ENCODE measurements around the gene CYB561A3. TPM values are rescaled to one million over a fixed set of nuclear protein-coding genes. Genes with fewer than 3 reads are reported as not detected.
A peak's percentile ranks its signal among the peaks of the same experiment; 100 is the strongest.

The CYB561A3 gene
- total RNA-seq, 1 experiment from 2014 or later: 80.3 TPM

DNA sequence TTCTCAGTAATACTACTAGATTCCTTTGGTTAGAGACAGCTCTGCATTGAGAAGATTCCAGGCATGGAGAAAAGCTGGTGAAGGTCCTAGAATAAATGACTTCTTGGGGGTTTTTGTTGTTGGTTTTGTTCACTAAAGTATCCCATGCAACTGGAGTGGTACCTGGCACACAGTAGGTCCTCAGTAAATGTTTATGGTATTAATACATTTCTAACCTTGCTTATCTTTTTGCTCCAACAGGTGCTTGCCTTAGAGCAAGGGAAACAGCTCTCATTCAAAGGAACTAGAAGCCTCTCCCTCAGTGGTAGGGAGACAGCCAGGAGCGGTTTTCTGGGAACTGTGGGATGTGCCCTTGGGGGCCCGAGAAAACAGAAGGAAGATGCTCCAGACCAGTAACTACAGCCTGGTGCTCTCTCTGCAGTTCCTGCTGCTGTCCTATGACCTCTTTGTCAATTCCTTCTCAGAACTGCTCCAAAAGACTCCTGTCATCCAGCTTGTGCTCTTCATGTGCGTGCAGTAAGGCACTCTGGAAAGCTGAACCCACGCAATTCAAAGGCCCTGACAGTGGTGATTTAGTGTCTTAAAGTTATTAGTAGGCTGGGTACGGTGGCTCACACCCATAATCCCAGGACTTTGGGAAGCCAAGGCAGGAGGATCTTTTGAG, 2.5 kb upstream of the CYB561A3 start:
- no peak for DNase-seq (ENCODE audit: low read depth, low spot score)
- peak overlapping the region; percentile 99; the same call in 1 of the 2 replicates for H3K27ac ChIP-seq (ENCODE audit: low read length)
- ATAC-seq: no peak
- ChIA-PET POLR2A (no interaction called here), CTCF (no interaction called here)
- H3K4me1 ChIP-seq (ENCODE audit: control insufficient read depth, insufficient read depth, low read length): peaks cover 12% of the 10 kb centered on the region
- H3K36me3 ChIP-seq (ENCODE audit: control insufficient read depth, insufficient read depth, low read length): peaks cover 31% of the 10 kb centered on the region
- no peaks in the 10 kb centered on the region for H3K27me3 ChIP-seq (ENCODE audit: control insufficient read depth, insufficient read depth, low read length)
- intact Hi-C loops (cut with micrococcal nuclease; ENCODE audit: unreplicated experiment): no loop called here
- no TSS peak for BruUV-seq (replicated peaks)
- H3K4me3 ChIP-seq (ENCODE audit: low read depth in 2 of 2, low read length in 2 of 2): peak overlapping the region in 1 of 2 experiments; percentile 94; a peak in 2 of 4 replicates
- in situ Hi-C loops (cut with HindIII; ENCODE audit: low pct_unique_long_range_greater_than_20kb, low sequenced_read_pairs): no loop called here
- TF ChIP-seq POLR2AphosphoS5 (IDR thresholded peaks at IDR 0.05; ENCODE audit: low read depth, low read length) (no peak), TCF7L2 (IDR thresholded peaks at IDR 0.05; ENCODE audit: low read depth, low read length) (no peak), SIN3A (IDR thresholded peaks at IDR 0.05; ENCODE audit: borderline replicate concordance, insufficient read depth, low read depth, low read length) (no peak)
- TF ChIP-seq, protein P1, sequence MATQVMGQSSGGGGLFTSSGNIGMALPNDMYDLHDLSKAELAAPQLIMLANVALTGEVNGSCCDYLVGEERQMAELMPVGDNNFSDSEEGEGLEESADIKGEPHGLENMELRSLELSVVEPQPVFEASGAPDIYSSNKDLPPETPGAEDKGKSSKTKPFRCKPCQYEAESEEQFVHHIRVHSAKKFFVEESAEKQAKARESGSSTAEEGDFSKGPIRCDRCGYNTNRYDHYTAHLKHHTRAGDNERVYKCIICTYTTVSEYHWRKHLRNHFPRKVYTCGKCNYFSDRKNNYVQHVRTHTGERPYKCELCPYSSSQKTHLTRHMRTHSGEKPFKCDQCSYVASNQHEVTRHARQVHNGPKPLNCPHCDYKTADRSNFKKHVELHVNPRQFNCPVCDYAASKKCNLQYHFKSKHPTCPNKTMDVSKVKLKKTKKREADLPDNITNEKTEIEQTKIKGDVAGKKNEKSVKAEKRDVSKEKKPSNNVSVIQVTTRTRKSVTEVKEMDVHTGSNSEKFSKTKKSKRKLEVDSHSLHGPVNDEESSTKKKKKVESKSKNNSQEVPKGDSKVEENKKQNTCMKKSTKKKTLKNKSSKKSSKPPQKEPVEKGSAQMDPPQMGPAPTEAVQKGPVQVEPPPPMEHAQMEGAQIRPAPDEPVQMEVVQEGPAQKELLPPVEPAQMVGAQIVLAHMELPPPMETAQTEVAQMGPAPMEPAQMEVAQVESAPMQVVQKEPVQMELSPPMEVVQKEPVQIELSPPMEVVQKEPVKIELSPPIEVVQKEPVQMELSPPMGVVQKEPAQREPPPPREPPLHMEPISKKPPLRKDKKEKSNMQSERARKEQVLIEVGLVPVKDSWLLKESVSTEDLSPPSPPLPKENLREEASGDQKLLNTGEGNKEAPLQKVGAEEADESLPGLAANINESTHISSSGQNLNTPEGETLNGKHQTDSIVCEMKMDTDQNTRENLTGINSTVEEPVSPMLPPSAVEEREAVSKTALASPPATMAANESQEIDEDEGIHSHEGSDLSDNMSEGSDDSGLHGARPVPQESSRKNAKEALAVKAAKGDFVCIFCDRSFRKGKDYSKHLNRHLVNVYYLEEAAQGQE (IDR thresholded peaks at IDR 0.05; ENCODE audit: insufficient read depth in 1 of 2, low read depth in 2 of 2, low read length in 1 of 2): no peak
- TF ChIP-seq, protein P2, sequence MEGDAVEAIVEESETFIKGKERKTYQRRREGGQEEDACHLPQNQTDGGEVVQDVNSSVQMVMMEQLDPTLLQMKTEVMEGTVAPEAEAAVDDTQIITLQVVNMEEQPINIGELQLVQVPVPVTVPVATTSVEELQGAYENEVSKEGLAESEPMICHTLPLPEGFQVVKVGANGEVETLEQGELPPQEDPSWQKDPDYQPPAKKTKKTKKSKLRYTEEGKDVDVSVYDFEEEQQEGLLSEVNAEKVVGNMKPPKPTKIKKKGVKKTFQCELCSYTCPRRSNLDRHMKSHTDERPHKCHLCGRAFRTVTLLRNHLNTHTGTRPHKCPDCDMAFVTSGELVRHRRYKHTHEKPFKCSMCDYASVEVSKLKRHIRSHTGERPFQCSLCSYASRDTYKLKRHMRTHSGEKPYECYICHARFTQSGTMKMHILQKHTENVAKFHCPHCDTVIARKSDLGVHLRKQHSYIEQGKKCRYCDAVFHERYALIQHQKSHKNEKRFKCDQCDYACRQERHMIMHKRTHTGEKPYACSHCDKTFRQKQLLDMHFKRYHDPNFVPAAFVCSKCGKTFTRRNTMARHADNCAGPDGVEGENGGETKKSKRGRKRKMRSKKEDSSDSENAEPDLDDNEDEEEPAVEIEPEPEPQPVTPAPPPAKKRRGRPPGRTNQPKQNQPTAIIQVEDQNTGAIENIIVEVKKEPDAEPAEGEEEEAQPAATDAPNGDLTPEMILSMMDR (IDR thresholded peaks at IDR 0.05): no peak
- H3K9me3 ChIP-seq (ENCODE audit: control insufficient read depth, insufficient read depth, low read depth, low read length): no peaks in the 10 kb centered on the region

DNA sequence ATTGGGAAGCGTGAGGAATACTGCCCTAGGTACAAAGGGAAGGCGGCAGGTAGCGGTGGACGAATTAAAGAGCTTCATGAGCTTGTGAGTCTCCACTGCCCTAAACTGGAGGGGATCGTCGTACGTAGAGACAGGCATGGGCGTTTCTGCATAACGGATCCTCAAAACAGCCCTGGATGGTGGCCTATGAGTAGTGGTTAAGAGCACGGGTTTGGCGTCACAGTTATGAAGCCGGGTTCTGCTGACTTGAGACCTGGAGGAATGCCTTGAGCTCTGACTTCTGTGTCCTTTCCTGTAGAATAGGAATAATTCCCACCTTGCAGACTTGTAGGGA, 827 bp upstream of the CYB561A3 start:
- no peaks in the 10 kb centered on the region for H3K9me3 ChIP-seq (ENCODE audit: control insufficient read depth, insufficient read depth, low read depth, low read length)
- H3K4me3 ChIP-seq (ENCODE audit: low read depth in 2 of 2, low read length in 2 of 2): peak overlapping the region; percentile 94 to 95
- intact Hi-C loops (cut with micrococcal nuclease; ENCODE audit: unreplicated experiment): no loop called here
- ATAC-seq (peak; percentile 24), DNase-seq (ENCODE audit: low read depth, low spot score) (no peak)
- H3K27ac ChIP-seq (ENCODE audit: low read length): peak overlapping the region; percentile 99
- POLR2A ChIA-PET: interaction anchor here (0.5 to 2.5 kb wide), 5 partner anchors 8 to 69 kb away, joined by 3 to 11 read pairs (median 9); partner anchors contain the start of genes CPSF7 and SDHAF2
- CTCF ChIA-PET: interaction anchor here (0.6 to 2.2 kb wide), 3 partner anchors 23 to 48 kb away, joined by 5 to 13 read pairs (median 13); no protein-coding TSS in a partner anchor
- TSS peak; percentile 94 for BruUV-seq (replicated peaks)
- H3K36me3 ChIP-seq (ENCODE audit: control insufficient read depth, insufficient read depth, low read length): peaks cover 25% of the 10 kb centered on the region
- TF ChIP-seq, protein P2 (IDR thresholded peaks at IDR 0.05): no peak
- TF ChIP-seq POLR2AphosphoS5 (IDR thresholded peaks at IDR 0.05; ENCODE audit: low read depth, low read length) (no peak), TCF7L2 (IDR thresholded peaks at IDR 0.05; ENCODE audit: low read depth, low read length) (no peak), SIN3A (IDR thresholded peaks at IDR 0.05; ENCODE audit: borderline replicate concordance, insufficient read depth, low read depth, low read length) (no peak)
- TF ChIP-seq, protein P1 (IDR thresholded peaks at IDR 0.05; ENCODE audit: insufficient read depth in 1 of 2, low read depth in 2 of 2, low read length in 1 of 2): no peak
- in situ Hi-C loops (cut with HindIII; ENCODE audit: low pct_unique_long_range_greater_than_20kb, low sequenced_read_pairs): no loop called here
- peaks cover 12% of the 10 kb centered on the region for H3K4me1 ChIP-seq (ENCODE audit: control insufficient read depth, insufficient read depth, low read length)
- H3K27me3 ChIP-seq (ENCODE audit: control insufficient read depth, insufficient read depth, low read length): no peaks in the 10 kb centered on the region
